ENCODE measurements around the gene NSMF. TPM values are rescaled to one million over a fixed set of nuclear protein-coding genes. Genes with fewer than 3 reads are reported as not detected.
A peak's percentile ranks its signal among the peaks of the same experiment; 100 is the strongest.

NSMF gene
- total RNA-seq, 1 experiment from 2014 or later = 52.7 TPM

DNA sequence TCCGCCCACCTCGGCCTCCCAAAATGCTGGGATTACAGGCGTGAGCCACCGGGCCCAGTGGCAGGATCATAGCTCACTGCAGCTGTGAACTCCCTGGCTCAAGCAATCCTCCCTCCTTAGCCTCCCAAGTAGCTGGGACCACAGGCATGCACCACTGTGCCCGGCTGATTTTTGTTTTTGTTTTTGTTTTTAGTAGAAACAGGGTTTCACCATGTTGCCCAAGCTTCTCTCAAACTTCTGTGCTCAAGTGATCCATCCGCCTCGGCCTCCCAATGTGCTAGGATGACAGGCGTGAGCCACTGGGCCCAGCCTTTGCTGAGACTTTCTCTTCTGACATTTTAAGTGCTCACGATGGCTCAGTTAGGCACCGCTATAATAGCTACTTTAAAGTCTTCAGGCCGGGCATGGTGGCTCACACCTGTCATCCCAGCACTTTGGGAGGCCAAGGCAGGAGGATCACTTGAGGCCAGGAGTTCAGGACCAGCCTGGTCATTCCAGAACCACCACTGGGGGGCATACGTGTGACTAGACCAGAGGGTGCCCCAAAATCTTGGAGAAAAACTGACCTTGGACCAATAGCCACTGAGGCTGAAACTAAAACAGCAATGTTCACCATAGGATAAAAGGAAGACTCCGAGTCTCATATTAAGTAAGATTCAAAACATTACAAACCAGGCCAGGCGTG lies 14.9 kb downstream of the NSMF start:
- POLR2A ChIA-PET (ENCODE audit: low non-redundant PET) = no interaction called here
- Histone ChIP-seq H3K36me3 (ENCODE audit: insufficient read depth, low read length, poor library complexity, severe bottlenecking) (peaks cover 4% of the 10 kb centered on the region), H3K27me3 (replicated peaks; ENCODE audit: insufficient read depth, low read depth, low read length, poor library complexity) (no peaks in the 10 kb centered on the region), H3K9me3 (ENCODE audit: low read depth, low read length, poor library complexity, severe bottlenecking) (no peaks in the 10 kb centered on the region), H3K4me1 (ENCODE audit: insufficient read depth, low read length, poor library complexity, severe bottlenecking) (peaks cover 6% of the 10 kb centered on the region), H3K27ac (ENCODE audit: low read depth, low read length, poor library complexity, severe bottlenecking) (no peak overlapping the region), H3K4me3 (ENCODE audit: low read depth, low read length, poor library complexity, severe bottlenecking) (no peak overlapping the region)
- BruUV-seq (replicated peaks) = no TSS peak
- CTCF ChIA-PET = interaction anchor here (0.7 to 1.9 kb wide), 3 partner anchors 22 to 1408 kb away, joined by 3 to 7 read pairs (median 5); partner anchors contain the start of gene EXD3
- intact Hi-C loops (cut with micrococcal nuclease; ENCODE audit: unreplicated experiment) = loop anchor here (2.0 kb wide), 1 partner anchor 149 kb away; no protein-coding TSS in a partner anchor
- no peak for TF ChIP-seq CTCF (conservative IDR thresholded peaks at IDR 0.05; ENCODE audit: low read depth, low read length)
- DNase-seq (ENCODE audit: low spot score) = no peak

GRCh38 chr9:137441935-137442321 lies 17.2 kb downstream of the NSMF start:
- H3K27me3 ChIP-seq (replicated peaks; ENCODE audit: insufficient read depth, low read depth, low read length, poor library complexity) = no peaks in the 10 kb centered on the region
- H3K9me3 ChIP-seq (ENCODE audit: low read depth, low read length, poor library complexity, severe bottlenecking) = no peaks in the 10 kb centered on the region
- TF ChIP-seq EZH2 (IDR thresholded peaks at IDR 0.05; ENCODE audit: borderline replicate concordance, low read depth, low read length, poor library complexity, severe bottlenecking) (no peak), CTCF (conservative IDR thresholded peaks at IDR 0.05; ENCODE audit: low read depth, low read length) (no peak)
- POLR2A ChIA-PET (ENCODE audit: low non-redundant PET) = no interaction called here
- no TSS peak for BruUV-seq (replicated peaks)
- CTCF ChIA-PET = no interaction called here
- no peak overlapping the region for H3K4me3 ChIP-seq (ENCODE audit: low read depth, low read length, poor library complexity, severe bottlenecking)
- no peak overlapping the region for H3K27ac ChIP-seq (ENCODE audit: low read depth, low read length, poor library complexity, severe bottlenecking)
- H3K4me1 ChIP-seq (ENCODE audit: insufficient read depth, low read length, poor library complexity, severe bottlenecking) = peaks cover 6% of the 10 kb centered on the region
- no peak for DNase-seq (ENCODE audit: low spot score)
- no peaks in the 10 kb centered on the region for H3K36me3 ChIP-seq (ENCODE audit: insufficient read depth, low read length, poor library complexity, severe bottlenecking)
- intact Hi-C loops (cut with micrococcal nuclease; ENCODE audit: unreplicated experiment) = no loop called here

GRCh38 chr9:137441289-137441934 lies 17.7 kb downstream of the NSMF start, which contains the start of gene ENTPD8:
ENTPD8 (minus strand) TSS chr9:137441357; CDS start chr9:137438285, 3,072 bp downstream.
- peaks cover 6% of the 10 kb centered on the region for H3K4me1 ChIP-seq (ENCODE audit: insufficient read depth, low read length, poor library complexity, severe bottlenecking)
- no TSS peak for BruUV-seq (replicated peaks)
- H3K27me3 ChIP-seq (replicated peaks; ENCODE audit: insufficient read depth, low read depth, low read length, poor library complexity) = no peaks in the 10 kb centered on the region
- TF ChIP-seq CTCF (conservative IDR thresholded peaks at IDR 0.05; ENCODE audit: low read depth, low read length) = no peak
- TF ChIP-seq EZH2 (IDR thresholded peaks at IDR 0.05; ENCODE audit: borderline replicate concordance, low read depth, low read length, poor library complexity, severe bottlenecking) = no peak
- no peaks in the 10 kb centered on the region for H3K9me3 ChIP-seq (ENCODE audit: low read depth, low read length, poor library complexity, severe bottlenecking)
- CTCF ChIA-PET = no interaction called here
- peak within 1 kb of the TSS; percentile 41 for H3K4me3 ChIP-seq (ENCODE audit: low read depth, low read length, poor library complexity, severe bottlenecking)
- POLR2A ChIA-PET (ENCODE audit: low non-redundant PET) = no interaction called here
- intact Hi-C loops (cut with micrococcal nuclease; ENCODE audit: unreplicated experiment) = no loop called here
- H3K27ac ChIP-seq (ENCODE audit: low read depth, low read length, poor library complexity, severe bottlenecking) = no peak within 1 kb of the TSS
- no peaks in the 10 kb centered on the region for H3K36me3 ChIP-seq (ENCODE audit: insufficient read depth, low read length, poor library complexity, severe bottlenecking)
- peak; percentile 47 for DNase-seq (ENCODE audit: low spot score)
